ENCODE measurements around the gene COX7A2.

- TF ChIP-seq CTCF (IDR thresholded peaks at IDR 0.05; ENCODE audit: borderline replicate concordance, extremely low read depth, low read length, poor library complexity, severe bottlenecking) (no peak), EZH2 (IDR thresholded peaks at IDR 0.05; ENCODE audit: borderline replicate concordance, low read depth, low read length, severe bottlenecking) (no peak)
Measured at GRCh38 chr6:75267461-75267860, 23.9 kb upstream of the COX7A2 start.
